HG02840 (cell line): ENCODE data around the gene IMPDH2.

ENCODE experiments used
- ATAC-seq: cut with Tn5 transposase; IDR thresholded peaks from one replicate; pipeline ENCODE4 v1.9.1; 2021; ENCODE audit warnings: mild to moderate bottlenecking, moderate library complexity, moderate number of reproducible peaks; ENCODE audit not compliant: unreplicated experiment, low FRiP score

The IMPDH2 gene

DNA sequence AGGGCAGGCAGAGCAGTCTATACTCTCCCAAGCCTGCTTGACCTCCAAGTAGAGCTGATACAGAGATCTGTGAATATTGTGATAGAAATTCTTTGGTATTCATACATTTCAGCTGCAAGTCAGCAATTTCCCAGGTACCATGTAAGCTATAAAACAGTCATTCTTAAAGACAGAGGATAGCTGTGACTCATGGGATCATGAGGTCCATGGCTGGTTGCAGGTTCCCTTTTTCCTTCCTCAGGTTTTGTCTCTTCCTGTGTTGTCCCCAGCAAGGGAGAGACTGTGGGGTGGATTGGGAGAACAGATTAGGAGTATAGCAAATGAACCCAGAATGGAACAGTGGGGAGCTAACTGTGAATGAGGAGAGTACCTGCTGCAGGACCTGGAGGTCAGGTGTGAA lies 44.5 kb downstream of the IMPDH2 start:
- ATAC-seq = no peak

DNA sequence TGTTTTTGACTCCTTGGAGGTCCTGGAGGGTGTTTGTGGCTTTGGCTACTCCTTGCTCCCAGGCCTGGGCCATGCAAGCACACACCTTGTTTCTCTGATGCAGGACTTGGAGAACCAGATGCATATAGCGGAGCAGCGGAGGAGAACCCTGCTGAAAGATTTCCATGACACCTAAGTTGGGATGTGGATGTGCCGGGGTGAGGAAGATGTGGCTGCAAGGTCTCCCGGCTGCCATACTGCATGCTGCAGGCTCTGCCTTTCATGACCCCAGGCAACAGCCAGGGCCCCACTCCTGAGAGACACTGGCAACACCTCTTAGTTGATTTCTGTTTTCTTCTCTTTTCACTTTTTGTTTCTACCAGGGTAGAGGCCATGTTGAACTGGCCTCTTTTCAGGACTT lies 46.1 kb downstream of the IMPDH2 start:
- no peak for ATAC-seq

DNA sequence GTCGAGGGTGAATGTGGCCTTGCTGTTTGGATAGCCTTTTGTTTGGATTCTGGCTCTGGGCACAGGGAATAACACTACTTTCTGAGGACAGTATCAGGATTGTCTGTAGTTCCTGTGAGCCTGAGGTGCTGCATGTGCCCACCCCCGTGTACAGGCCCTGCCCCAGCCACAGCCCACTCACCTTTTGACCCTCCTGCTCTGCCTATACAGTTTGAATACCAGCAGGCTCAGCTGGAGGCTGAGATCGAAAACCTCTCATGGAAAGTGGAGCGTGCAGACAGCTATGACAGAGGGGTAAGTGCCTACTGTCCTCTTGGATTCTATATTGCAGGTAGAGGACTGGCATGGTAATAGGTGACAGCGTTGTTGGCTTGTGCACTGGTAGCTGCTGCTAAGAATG lies 46.5 kb downstream of the IMPDH2 start:
- no peak for ATAC-seq

DNA sequence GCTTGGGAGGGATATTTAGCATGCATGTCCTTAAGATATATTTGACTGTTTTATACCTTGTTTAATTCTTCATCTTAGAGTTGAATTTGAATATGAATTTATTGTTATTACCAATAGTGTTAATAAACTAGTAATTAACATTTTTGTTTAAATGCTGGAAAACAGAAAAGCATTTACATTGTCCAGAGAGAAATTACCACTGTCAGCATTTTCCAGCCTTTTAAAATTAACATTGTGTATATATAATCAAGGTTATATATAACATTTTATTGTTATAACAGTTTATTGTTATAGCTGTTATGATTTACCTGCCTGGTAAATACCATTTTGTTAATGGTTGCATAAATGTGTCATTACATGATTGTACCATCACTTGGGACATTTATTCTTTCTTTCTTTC lies 47.2 kb downstream of the IMPDH2 start:
- no peak for ATAC-seq

DNA sequence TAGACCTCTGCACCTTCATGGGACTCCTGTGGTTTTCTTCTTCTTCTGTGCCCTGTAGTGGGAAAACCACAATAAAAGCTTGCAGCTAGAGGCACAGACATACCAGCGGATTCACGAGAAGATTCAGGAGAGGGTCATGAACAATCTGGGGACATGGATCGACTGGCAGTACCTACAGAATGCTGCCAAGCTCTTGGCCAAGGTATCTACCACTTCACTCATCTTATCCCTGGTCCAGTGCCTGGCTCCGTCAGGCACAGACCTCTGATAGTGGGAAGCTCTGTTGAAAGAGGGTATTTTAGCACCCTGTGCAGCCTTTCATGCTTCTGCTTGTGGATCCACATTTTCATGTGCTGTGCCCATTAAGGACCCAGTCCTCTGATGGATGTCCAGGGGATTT lies 48.9 kb downstream of the IMPDH2 start:
- ATAC-seq = no peak

DNA sequence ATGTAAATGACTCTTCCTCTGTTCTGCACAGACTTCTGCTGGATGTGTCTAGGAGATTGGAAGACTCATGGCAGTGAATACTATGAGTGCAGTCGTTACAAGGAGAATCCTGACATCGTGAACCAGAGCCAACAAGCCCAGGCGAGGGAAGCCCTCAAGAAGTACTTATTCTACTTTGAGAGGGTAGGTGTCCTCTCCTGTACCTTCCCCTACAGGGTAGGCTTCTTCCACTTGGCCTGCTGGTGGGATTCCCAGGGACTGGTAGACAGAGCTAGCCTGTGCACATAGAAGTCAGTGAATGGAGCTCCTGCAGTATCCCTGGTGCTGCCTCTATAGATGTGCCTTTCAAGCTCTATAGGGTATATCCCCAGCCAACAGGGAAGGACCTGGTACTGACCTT lies 49.7 kb downstream of the IMPDH2 start:
- no peak for ATAC-seq
